Epithelial cell of esophagus (primary cell): ENCODE results near the gene IFITM10.

ENCODE experiments used
- DNase-seq: peaks from one replicate; pipeline ENCODE4 v3.0.0; 2010; ENCODE audit warnings: low read depth
- H3K4me3 ChIP-seq: 2 replicates; pipeline ENCODE4 v1.5.1; 2011; ENCODE audit warnings: mild to moderate bottlenecking, low read length, control low read depth
- TF ChIP-seq, protein P1 (sequence below): IDR thresholded peaks from 2 replicates; pipeline ENCODE4 v1.5.1; 2011; ENCODE audit warnings: low read depth, mild to moderate bottlenecking, low read length, control low read depth, inconsistent platforms; ENCODE audit not compliant: insufficient read depth; ENCODE audit errors: missing control alignments

The IFITM10 gene

GRCh38 chr11:1734641-1735081, 15.7 kb downstream of the IFITM10 start:
- TF ChIP-seq, protein P1, sequence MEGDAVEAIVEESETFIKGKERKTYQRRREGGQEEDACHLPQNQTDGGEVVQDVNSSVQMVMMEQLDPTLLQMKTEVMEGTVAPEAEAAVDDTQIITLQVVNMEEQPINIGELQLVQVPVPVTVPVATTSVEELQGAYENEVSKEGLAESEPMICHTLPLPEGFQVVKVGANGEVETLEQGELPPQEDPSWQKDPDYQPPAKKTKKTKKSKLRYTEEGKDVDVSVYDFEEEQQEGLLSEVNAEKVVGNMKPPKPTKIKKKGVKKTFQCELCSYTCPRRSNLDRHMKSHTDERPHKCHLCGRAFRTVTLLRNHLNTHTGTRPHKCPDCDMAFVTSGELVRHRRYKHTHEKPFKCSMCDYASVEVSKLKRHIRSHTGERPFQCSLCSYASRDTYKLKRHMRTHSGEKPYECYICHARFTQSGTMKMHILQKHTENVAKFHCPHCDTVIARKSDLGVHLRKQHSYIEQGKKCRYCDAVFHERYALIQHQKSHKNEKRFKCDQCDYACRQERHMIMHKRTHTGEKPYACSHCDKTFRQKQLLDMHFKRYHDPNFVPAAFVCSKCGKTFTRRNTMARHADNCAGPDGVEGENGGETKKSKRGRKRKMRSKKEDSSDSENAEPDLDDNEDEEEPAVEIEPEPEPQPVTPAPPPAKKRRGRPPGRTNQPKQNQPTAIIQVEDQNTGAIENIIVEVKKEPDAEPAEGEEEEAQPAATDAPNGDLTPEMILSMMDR, result no peak
- DNase-seq, result no peak
- no peak overlapping the region for H3K4me3 ChIP-seq

GRCh38 chr11:1733716-1734640, 16.4 kb downstream of the IFITM10 start:
- no peak for DNase-seq
- TF ChIP-seq, protein P1, result no peak

DNA sequence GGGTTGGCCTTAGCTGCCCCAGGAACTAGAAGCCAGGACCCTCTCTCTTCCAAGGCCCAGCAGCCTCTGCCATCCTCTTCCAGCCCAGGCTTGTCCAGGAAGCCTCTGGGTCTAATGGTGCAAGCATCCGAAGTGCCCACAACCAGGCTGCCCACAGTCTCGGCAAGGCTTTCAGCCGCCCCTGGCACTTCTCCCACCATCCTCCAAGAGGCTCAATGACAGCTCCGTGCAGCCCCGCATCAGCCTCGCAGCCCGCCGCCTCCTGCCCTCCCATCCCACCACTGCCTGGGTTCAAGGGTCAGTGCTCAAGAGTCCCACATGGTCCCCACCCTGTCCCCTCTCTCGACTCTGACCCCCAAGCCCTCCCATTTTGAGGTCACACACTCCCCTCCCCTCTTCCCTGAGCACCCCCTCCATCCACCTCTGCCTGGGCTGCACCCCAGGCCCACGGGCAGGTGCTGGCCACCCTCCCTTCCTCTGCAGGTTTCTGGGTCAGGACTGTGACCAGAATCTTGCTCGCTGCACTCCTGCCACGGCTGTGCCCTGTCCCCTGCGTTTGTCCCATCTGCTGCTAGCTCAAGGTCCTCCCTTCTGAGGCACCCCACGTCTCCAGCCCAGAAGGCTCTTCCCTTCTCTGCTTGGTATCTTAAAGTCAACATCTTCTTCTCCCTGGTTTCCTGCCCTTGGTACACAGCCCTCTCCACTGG, 17.2 kb downstream of the IFITM10 start:
- TF ChIP-seq, protein P1, result no peak
- DNase-seq, result no peak
- H3K4me3 ChIP-seq, result no peak overlapping the region

More at GRCh38 chr11:1733716-1734640, 16.4 kb downstream of the IFITM10 start:
- H3K4me3 ChIP-seq, result no peak overlapping the region

DNA sequence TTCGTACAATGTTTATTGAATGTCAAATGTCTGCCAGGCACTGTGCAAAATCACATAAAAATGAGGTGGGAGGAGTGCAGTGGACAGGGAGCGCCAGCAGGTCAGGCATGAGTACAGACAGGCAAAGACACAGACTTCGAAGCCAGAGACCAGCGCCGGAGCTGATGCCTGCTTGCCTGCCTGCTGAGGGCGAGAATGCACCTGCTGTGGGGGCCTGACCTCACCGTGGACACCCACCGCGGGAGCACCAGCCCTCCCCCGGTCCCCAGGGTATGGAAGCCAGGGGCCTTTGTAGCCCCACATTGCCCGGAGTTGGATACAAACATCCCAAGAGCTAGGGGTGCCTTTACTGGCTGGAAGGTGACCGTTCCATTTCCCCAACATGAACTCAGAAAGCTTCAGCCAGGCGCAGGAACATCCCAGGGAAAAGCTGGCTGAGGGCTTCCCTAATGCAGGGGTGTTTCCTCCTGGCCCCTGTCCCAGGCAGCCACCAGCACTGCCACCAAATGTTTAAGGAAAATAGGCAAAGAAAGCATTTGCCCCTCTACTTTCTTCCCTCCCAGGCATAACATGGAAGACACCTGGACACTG, 17.9 kb downstream of the IFITM10 start:
- no peak for DNase-seq
- no peak overlapping the region for H3K4me3 ChIP-seq
- TF ChIP-seq, protein P1, result no peak

DNA sequence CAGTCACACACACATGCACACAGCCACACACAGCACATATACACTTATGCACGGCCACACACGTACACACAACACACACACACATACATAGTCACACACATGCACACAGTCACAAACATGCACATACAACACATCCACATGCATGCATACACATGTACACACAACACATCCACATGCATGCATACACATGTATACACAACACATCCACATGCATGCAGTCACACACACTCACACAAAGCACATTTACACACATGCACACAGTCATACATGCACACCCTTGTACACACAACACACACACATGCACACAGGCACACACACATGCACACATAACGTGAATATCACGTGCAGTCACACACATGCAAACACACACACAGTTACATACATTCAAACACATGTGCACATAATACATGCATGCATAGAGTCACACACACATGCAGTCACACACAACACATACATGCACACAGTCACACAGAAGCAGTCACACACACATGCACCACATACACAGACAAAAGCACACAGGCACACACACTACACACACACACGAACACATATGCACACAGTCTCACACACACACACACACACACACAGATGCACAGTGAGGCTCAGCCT, 18.8 kb downstream of the IFITM10 start:
- TF ChIP-seq, protein P1, result no peak
- no peak for DNase-seq

DNA sequence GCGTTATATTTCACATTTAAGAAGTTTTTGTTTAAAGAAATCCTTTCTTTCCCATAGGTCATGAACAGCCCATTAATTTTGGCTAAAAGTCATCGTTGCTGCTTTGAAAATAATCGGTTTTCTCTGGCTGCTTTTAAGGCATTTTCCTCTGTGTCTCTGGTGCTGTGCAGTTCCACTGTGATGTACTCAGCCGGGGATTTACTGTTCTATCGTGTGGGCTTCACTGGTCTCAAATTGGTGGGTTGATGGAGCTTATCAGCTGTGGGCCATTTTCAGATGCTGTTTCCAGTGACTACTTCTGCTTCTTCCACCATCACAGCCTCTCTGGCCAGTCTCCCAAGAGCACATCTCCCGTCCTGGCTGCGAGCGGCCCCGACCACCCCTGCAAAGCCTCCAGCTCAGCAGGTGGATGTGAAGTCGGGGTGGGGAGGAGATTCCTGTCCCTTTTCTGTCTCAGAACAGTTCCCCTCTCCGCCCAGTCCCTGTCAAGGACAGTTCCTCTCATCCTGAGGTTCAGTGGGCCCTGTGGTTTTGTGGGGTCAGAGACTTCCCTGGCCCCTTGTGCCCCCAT, 20.3 kb downstream of the IFITM10 start:
- TF ChIP-seq, protein P1, result no peak
- DNase-seq, result no peak
- H3K4me3 ChIP-seq, result no peak overlapping the region

More for the DNA sequence above, 18.8 kb downstream of the IFITM10 start:
- H3K4me3 ChIP-seq, result no peak overlapping the region
